HG03135 (cell line): ENCODE results near the gene ANKS6.

Experiments
- ATAC-seq: cut with Tn5 transposase; IDR thresholded peaks from one replicate; pipeline ENCODE4 v1.9.1; 2021; ENCODE audit warnings: mild to moderate bottlenecking, moderate library complexity; ENCODE audit not compliant: unreplicated experiment

ANKS6 gene

DNA sequence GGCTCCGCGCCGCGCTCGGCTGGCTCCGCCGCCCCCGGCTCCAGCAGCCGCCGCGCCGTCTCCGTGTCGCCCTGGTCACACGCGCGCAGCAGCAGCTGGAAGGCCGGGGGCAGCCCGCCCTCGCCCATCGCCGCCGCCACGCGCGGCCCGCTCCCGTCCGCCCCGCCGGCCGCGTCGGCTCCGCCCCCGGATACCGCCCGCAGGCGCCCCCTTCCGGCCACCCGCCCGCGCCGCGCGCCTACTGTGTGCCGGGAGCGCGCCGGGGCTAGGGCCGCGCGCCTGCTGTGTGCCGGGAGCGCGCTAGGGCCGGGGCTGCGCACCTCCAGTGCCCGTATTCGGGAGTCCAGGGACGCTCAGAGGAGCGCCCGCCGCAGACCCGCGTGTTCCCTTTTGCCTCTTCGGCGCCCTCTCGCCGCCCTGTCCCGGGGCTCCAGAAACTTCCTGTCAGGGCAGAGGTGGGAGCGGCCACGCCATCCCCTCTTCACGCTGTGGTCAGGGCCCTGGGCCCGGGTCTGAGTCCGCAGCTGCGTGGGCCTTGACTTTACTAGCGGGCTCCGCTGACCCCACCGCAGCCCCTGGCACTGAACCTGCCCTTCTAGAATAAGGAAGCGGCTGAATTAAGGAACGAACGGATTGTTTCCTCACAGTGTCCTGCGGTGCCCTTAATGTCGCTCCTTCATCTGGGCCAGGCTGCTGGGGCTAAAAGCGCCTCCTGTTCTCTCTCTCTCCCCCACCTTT lies at the start of gene ANKS6:
ANKS6 (minus strand) TSS at position 192 of the 738 bp plus-strand sequence; CDS start at position 128, 64 bp downstream.
- ATAC-seq = peak; percentile 89

DNA sequence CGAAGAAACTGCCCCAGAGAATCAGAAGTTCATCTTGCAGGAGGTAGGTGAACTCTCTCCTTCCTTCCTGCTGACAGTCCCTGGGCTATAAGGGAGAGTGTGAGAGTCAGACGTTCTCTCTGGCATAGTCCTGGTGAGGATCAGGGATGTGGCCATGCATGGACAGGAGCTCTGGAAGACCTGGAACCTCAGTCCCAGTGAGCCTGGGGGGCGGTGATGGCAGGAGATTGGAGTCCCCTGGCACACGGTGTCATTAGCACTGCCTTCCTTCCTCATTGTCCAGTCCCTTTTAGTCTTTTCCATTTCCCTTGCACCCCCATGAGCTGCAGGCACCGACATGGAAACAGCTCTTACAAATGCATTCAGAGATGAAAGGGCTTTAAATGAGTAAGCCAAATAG lies 49.7 kb upstream of the ANKS6 start:
- ATAC-seq = no peak

DNA sequence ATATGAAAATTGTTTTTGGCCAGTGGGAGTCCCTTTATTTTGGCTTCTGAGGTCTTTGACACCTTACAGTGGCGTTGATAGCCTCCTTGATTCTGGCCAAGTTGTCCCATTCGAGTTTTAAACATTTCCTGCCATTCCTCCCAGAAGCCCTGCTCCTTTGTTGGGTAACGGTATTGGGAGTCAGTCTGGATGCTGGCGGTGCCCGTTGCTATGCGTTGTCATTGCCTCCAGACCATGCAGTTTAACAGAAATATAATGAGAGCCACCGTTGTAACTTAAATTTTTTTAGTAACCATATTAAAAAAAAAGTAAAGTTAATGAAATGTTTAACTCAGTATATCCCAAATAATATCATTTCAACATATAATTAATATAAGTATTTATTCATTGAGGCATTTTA lies 46.2 kb upstream of the ANKS6 start:
- no peak for ATAC-seq

DNA sequence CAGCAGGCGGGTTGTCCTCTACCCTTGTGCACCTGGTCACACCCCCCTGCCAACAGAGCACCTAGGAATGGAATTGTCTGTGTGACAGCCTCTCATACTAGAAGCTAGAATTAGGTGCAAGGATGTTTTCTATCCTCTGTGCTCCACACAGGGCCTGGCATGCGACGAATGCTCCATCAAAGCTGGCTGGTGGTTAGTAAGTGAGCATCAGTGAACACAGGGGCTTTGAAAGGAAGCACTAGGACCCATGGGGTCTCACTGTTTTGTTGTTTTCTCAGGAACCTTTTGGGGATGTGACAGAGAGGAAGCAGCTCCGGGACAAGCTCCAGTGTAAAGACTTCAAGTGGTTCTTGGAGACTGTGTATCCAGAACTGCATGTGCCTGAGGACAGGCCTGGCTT lies 43.4 kb upstream of the ANKS6 start:
- ATAC-seq = no peak

DNA sequence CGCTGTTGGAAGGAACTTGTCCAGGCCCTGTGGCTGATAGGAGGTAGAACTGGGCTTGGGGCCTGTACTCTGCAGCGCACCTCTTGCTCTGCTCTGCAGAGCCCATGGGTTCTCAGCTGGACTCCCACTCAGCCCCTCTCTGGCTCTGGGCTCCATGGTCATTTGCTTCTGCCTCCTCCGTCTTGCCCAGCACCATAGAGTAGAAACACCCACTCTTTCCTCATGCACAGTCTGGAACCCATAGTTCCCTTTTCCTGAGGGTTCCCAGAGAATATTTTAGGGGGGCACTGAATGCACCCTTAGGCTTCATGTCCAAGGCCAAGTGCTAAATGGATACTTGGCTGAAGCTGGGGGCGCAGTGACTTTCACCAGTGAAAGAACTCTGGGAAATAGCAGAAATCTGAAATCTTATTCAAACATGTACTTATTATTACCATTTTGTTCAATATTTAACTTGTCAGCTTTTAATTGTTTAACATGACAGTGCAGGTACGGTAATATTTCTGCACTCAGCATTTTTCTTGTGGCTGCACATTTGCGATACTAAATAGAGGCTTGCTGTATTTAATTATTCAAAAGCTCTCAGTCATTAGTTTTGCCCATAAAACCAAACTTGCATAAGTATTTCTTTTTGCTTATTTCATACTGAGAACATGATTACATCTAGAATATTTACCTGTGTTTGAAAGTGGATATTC lies 42.7 kb upstream of the ANKS6 start:
- no peak for ATAC-seq

DNA sequence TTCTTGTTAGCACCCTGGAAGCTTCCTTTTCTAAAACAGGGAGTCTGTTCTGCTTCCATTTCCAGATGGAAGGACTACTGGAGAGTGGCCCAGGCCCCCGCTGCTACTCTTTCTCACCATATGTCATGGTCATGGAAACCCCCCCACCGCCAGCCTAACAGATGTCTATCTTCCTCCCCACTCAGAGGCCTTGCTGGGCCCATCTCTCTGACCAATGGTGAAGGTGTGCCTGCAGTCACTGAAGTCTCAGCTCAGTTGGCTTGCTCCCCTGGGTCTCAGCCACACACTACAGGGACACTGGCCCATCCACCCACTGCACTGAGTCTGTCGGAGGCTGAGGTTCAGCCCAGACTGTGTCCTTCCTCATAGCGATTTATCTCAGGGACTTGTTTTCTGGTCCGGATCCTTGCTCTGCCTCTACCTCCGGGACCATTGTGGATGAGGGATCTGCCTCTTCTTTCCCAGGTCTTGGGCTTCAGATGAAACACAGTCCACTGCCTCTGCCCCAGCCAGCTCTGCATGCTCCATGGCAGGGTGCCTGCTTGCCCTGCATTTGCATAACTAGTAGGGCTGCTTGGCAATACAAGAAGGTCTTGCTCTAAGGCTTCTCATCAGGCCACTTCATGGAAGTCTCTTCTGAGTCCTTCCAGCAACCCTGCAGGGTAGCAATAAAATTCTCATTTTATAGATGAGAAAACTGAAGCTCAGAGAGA lies 42.0 kb upstream of the ANKS6 start:
- ATAC-seq = no peak

DNA sequence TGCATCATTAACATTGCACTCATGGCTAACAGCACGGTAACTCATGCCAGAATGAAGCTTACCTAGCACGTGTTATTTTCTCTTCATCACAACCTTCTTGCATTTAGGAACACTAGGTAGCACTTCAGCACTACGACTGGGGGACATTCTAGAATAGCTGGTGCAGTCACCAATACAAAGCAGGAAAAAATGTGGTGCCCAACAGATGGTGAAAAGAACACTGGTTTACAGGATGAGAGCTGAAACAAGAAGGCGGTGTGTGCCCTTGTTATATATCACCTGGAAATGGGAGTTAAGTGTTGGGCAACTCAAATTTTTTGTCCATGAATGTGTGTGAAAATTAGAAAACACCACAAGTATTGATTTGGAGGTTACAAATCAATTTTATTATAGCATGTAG lies 41.2 kb upstream of the ANKS6 start:
- no peak for ATAC-seq

DNA sequence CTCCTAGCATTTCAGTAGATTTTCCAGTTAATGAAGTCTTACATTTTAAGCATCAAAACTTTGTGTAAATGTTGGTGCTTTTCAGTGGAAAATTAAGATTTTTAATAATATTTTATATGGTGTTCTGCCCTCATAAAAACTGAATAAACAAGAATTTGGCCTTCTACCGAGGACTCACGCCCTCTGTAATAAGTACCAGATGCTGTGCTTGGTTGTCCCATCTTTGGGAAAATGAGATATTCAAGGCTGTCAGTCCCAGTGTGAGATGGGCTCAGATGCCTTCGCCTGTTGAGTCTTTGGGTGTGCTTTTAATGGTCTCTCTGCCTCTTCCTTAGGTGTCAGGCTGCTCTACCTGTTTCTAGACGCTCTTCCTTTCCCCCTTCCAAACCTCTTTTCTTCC lies 39.9 kb upstream of the ANKS6 start:
- no peak for ATAC-seq

DNA sequence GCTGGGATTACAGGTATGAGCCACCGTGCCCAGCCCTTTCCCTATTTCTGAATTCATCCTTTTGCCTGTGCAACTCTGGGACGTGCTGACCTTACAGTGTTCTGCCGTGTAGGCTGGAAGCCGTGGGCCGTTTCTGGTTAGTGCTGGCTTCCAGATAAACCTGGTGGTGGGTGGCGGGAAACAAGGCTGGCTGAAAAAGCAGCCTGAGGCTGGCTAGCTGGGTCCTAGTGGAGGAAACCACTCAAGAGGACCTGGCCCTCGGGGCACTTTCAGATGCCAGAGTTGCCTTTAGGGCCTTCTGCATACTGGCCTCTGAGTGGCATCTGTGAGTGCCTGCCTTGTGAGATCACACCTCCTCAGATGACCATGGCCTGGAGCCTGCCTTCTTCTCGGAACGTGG lies 38.0 kb upstream of the ANKS6 start:
- no peak for ATAC-seq

DNA sequence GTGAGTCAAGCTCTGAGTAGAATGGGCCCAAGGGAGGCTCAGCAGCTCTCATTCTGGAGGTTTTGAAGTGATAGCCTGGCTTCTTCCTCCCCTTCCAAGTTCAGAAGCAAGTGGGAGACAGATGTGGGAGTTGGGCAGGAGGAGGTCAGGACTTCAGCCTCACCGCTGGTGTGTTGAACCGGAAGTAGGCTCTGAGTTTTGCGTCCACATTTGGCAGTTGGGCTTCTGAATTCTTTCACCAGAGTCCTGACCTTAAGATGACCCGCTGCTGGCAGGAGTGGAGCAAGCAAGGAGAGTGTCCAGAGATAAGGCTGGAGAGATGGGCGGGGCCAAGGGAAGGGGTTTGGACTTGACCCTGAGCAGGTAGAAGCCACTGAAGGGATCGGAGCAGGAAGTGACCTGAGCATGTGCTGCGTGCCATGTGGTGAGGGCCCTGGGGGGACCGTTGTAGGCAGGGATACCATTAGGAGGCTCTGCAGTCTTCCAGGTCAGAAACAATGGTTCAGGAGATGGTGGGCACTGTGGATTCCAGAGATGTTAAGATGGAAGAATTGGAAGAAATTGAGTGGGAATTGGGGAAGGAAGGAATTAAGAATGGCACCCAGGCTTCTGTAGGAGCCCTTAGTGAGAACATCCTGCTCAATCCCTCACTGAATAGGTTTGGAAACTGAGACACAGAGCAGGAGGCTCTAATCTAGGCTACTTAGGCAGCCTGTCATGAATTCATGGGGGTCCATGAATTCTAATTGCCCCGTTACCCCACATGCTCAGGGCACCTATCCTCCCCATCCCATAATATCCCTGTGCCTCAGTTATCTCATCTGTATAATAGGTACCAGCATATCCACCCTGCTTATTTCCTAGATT lies 37.0 kb upstream of the ANKS6 start:
- ATAC-seq = no peak

DNA sequence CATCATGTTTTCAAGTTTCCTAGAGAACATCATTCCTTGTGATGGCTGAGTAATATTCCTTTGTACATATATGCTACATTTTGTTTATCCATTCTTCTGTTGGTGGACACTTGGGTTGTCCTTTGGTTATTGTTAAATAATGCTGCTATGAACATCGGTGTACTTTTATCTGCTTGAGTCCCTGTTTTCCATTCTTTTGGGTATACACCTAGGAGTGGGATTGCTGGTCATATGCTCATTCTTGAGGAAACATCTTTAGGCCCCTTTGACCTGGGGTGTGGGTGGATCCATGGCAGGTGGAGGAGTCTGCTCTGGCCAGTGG lies 36.4 kb upstream of the ANKS6 start:
- ATAC-seq = no peak

DNA sequence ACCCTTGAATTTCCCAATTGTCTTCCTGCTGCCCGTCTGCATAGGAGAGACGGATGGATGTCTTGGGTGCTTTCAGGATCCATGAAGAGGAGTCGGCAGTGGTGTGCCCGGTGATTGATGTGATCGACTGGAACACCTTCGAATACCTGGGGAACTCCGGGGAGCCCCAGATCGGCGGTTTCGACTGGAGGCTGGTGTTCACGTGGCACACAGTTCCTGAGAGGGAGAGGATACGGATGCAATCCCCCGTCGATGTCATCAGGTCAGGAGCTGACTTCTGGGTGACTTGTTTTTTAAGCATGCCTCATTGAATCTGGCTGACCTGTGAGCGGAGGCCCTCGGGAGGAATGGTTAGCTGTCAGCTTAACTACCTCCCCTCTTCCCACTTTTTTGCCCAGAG lies 35.3 kb upstream of the ANKS6 start:
- ATAC-seq = no peak

DNA sequence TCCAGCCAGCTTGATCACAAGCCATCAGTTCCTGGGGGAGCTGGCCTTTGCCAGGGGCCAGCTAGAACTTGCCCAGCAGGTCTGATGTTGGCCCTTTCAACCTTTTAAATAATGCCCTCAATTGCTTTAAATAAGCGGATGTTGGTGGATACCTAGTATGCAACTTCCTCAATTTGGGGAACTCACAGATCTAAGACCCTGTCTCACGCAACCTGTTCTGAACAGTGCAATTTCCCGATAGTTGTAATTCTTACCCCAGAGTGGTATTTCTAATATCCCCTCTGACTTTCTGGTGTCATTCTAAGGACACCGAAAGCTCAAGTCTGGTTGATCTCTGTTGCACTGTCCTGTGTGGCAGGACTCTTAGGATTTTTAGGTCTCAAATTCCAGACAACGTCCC lies 34.2 kb upstream of the ANKS6 start:
- ATAC-seq = no peak

DNA sequence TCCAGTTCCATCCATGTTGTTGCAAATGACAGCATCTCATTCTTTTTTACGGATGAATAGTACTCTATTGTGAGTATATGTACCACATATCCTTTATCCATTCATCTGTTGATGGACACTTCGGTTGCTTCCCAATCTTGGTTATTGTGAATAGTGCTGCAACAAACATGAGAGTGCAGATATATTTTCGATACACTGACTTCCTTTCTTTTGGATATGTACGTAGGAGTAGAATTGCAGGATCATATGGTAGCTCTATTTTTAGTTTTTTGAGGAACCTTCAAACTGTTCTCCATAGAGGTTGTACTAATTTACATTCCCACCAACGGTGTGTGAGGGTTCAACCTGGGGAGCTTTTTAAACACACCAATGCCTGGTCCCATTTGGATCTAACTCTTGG lies 33.4 kb upstream of the ANKS6 start:
- ATAC-seq = no peak

DNA sequence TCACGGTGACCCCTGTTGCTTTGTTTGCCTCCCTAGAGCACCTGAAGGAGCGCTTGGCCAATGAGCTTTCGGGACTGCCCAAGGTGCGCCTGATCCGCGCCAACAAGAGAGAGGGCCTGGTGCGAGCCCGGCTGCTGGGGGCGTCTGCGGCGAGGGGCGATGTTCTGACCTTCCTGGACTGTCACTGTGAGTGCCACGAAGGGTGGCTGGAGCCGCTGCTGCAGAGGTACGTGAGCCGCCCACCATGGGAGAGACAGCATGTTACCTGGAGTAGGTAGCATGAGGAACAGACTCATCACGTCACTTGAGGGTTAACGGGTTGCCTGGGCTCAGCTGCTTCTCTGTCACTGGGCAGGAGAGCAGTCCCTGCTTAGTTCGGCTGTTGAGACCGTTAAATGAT lies 30.4 kb upstream of the ANKS6 start:
- no peak for ATAC-seq

DNA sequence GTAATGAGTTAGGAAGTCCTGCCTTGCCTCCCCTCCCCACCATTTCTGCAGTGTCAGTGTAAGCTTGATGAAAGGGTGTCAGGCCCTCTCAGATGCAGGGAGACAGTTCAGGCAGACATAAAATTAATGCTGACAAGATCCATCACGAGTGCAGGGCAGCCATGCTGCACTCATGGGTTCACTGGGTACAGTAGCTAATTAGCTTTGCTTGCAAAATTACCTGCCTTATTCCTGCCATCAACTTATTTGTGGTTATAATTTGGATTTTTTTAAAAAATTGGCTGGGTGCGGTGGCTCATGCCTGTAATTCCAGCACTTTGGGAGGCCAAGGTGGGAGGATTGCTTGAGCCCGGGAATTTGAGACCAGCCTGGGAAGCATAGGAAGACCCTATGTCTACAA lies 29.1 kb upstream of the ANKS6 start:
- no peak for ATAC-seq

DNA sequence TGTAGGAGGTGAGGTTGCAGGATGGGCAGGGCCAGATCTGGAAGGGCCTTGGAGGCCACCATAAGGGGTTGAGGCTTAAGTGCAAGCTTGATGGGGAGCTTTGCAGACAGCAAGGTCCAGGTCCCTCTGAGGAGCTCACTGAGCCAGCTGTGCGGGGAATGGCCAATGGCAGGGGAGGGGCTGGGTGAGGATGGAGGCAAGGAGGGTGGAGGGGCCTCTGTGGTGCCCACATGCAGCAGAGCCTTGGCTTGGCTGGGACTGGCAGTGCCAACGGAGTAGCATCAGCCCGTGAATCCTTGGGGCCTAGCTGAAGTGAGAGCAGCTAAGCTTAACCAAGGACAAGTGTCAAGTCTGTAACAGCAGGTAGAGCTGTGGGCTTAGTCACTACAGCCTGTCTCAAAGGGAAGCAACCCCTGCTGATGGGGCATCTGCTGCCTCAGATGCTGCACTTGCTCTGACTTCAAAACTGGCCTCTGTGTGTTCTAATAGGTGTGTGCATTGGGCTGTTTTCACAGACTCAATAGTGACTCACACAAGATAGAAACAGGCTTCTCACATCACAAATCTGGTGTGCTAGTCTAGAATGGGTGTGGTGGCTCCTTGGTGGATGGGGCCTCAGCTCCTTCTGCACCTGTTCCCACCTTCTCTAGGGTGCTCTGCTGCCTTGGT lies 27.4 kb upstream of the ANKS6 start:
- ATAC-seq = no peak

DNA sequence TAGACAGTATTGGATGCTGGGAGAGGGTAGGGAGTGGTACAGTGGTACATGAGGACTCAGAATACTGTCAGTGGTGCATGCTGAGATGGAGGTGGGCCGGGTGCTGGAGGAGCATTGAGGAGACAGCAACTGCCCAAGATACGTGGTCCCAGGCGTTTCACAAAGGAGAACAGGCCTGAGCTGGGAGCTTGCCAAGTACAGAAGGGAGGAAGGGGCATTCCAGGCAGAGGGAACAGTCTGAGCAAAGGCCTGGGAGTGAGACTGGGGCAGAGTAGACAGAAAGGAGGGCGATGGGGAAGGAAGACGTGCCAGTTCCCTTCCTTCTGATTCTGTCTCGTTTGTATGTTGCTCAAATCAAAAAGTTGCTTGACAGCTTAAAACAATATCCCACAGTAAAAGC lies 26.3 kb upstream of the ANKS6 start:
- no peak for ATAC-seq

DNA sequence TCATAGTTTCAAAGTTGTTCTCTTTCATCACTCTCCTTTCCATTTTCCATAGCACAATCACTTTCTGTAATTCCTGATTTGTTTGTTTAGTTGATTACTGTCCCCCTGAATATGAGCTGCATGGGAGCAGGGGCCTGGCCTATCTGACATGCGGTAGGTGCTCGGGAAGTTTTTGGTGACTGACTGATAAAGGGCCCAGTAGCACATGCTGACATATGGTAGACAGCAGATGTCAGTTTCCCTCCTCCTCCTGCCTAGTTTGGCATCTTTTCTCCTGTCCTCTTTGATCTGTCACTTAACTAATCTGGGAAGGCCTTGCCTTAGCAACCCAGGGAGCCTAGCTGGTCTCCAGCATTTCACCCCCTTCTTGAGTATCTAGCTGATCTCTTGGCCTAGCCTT lies 25.5 kb upstream of the ANKS6 start:
- ATAC-seq = no peak

DNA sequence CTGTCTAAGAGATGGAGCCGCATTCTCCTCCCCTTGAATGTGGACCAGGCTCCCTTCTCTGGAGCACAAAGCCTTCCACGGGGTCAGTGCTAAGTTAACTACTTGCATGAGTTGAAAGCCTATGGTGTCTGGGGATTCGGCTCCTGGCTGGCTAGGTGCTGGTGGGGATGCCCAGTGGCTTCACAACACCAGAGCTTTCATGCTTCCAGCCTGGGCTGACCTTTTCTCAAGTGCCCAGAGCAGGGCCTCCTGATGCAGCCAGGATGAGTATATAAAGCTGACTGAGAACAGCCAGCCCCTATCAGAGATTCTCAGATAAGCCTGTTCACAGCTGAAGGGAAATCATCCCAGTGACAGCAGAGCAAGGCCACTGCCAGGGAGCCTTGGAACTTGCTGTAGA lies 22.9 kb upstream of the ANKS6 start:
- no peak for ATAC-seq

DNA sequence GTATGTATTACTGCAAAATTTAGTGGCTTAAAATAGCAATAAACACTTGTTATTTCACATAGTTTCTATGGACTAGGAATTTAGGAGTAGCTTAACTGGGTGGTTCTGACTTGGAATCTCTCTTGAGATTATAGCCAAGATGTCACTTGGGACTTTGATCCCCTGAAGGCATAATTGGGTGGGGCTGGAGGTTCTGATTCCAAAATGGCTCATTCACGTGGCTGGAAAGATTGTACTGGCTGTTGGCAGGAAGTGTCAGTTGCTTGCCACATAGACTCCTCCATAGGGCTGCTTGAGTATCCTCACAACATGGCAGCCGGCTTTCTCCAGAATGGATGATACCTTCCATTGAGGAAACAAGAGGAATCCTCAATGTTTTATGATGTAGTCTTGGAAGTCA lies 22.4 kb upstream of the ANKS6 start:
- ATAC-seq = no peak
